Measurements from ENCODE around the gene NYAP1. TPM values are rescaled to one million over a fixed set of nuclear protein-coding genes. Genes with fewer than 3 reads are reported as not detected.

NYAP1 gene
- total RNA-seq, 2 experiments from 2014 or later: 0.66 to 0.75 TPM

DNA sequence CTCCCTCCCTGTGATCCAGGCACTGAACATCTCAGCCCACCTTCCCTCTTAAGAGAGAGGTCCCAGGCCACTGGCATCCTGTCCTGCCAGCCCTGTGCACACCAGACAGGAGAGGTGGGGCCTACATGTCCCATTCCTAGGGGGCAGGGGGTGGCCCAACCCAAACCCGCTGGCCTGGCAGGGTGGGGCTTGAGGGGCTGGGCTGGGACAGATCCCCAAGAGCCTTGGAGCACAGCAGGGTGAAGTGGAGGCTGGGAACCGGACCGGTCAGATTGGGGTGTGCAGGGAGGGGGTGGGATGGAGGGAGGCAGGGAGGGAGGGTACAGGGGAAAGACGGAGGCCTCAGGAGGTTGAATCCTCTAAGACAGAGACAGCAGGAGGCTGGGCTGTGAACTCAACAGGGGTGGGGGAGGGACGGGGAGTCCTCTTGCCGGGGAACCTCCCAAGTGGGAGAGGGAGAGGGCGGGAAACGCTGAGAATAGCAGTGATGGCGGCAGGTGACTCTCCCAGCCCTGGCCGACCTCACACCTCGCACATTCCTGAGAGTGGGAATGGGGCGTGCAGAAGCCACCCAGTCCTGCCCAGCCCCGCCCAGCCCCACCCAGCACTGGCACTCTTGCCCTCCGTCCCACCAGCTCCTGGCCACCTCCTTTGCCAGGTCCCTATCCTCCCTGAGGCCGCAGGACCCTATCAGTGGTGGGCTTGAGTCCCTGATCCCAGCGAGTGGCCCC, 11.4 kb upstream of the NYAP1 start:
- peaks cover 55% of the 10 kb centered on the region for H3K4me1 Mint-ChIP-seq (ENCODE audit: low read depth)
- intact Hi-C loops (cut with DNase I, micrococcal nuclease): loop anchor here in 1 of 2 experiments (10.0 kb wide), 1 partner anchor 383 kb away; the partner anchor contains the start of gene SLC12A9
- Histone ChIP-seq H3K36me3 (ENCODE audit: insufficient read depth, low read length) (peaks cover 86% of the 10 kb centered on the region), H3K27ac (ENCODE audit: low read depth in 1 of 2, low read length in 2 of 2) (peak overlapping the region; percentile 5 to 46), H3K4me3 (ENCODE audit: low read length) (no peak overlapping the region), H3K9me3 (ENCODE audit: control insufficient read depth in 1 of 2, insufficient read depth in 1 of 2, low read length in 2 of 2) (no peaks in the 10 kb centered on the region), H3K4me1 (ENCODE audit: insufficient read depth, low read length) (peaks cover 67% of the 10 kb centered on the region), H3K27me3 (ENCODE audit: control insufficient read depth in 1 of 2, insufficient read depth in 2 of 2, low read length in 2 of 2) (no peaks in the 10 kb centered on the region)
- ChIA-PET CTCF (interaction anchor here (0.9 to 1.4 kb wide), 2 partner anchors 88 kb away, joined by 3 to 4 read pairs; no protein-coding TSS in a partner anchor), POLR2A (no interaction called here)
- H3K27ac Mint-ChIP-seq: peak overlapping the region; percentile 86
- no peaks in the 10 kb centered on the region for H3K27me3 Mint-ChIP-seq
- no peaks in the 10 kb centered on the region for H3K9me3 Mint-ChIP-seq
- DNase-seq (no peak), ATAC-seq (ENCODE audit: poor library complexity) (no peak)
- no peak overlapping the region for H3K4me3 Mint-ChIP-seq
- TF ChIP-seq CTCF (IDR thresholded peaks at IDR 0.05): no peak
- peaks cover 70% of the 10 kb centered on the region for H3K36me3 Mint-ChIP-seq (ENCODE audit: low read depth)

DNA sequence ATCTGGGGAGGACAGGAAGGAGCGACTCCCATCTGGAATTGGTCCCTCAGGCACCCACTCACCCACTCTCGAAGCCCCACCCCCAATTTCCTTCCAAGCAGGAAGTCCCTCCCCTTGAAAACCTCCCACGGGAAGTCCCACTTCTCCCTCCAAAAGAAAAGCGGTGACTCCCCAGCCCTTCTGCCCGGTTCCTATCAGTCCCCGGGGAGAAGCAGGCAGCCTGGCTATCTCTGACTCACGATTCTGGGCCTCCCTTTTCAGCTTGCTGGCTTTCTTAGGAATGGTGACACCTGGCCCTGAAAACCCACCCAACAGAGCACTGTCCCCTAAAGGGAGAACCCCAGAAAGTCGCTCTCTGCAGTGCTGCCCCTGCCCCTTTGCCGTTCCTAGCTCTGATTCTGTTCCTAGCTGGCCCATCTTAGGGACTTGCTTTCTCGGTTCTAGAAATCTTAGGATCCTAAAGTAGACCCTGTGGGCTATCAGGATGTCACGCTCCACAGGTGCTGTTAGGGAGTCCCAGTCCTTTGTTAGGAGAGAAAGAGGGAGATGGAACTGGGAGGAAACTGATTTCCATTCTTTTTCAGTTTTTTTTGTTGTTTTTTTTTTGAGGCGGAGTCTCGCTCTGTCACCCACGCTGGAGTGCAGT, 10.8 kb upstream of the NYAP1 start:
- Mint-ChIP-seq H3K27ac (peak overlapping the region; percentile 86), H3K4me3 (no peak overlapping the region), H3K4me1 (ENCODE audit: low read depth) (peaks cover 55% of the 10 kb centered on the region), H3K9me3 (no peaks in the 10 kb centered on the region), H3K36me3 (ENCODE audit: low read depth) (peaks cover 68% of the 10 kb centered on the region), H3K27me3 (no peaks in the 10 kb centered on the region)
- peaks cover 67% of the 10 kb centered on the region for H3K4me1 ChIP-seq (ENCODE audit: insufficient read depth, low read length)
- peak overlapping the region; percentile 5 to 46 for H3K27ac ChIP-seq (ENCODE audit: low read depth in 1 of 2, low read length in 2 of 2)
- ATAC-seq (ENCODE audit: poor library complexity) (no peak), DNase-seq (peak in 3 of 14 experiments; percentile 21 to 60 (median 50))
- H3K27me3 ChIP-seq (ENCODE audit: control insufficient read depth in 1 of 2, insufficient read depth in 2 of 2, low read length in 2 of 2): no peaks in the 10 kb centered on the region
- H3K4me3 ChIP-seq (ENCODE audit: low read length): no peak overlapping the region
- H3K36me3 ChIP-seq (ENCODE audit: insufficient read depth, low read length): peaks cover 82% of the 10 kb centered on the region
- intact Hi-C loops (cut with DNase I, micrococcal nuclease): loop anchor here in 1 of 2 experiments (10.0 kb wide), 1 partner anchor 382 kb away; the partner anchor contains the start of gene SLC12A9
- no peak for TF ChIP-seq CTCF (IDR thresholded peaks at IDR 0.05)
- ChIA-PET CTCF (interaction anchor here (1.4 kb wide), 1 partner anchor 87 kb away, joined by 3 read pairs; no protein-coding TSS in a partner anchor), POLR2A (no interaction called here)
- no peaks in the 10 kb centered on the region for H3K9me3 ChIP-seq (ENCODE audit: control insufficient read depth in 1 of 2, insufficient read depth in 1 of 2, low read length in 2 of 2)

- ChIA-PET CTCF (no interaction called here), POLR2A (interaction anchor here (0.6 to 5.1 kb wide), 4 partner anchors 46 to 109 kb away, joined by 3 to 32 read pairs (median 4); partner anchors contain the start of genes MEPCE and ZCWPW1)
- DNase-seq (peak in 1 of 14 experiments; percentile 30), ATAC-seq (ENCODE audit: poor library complexity) (no peak)
- Histone ChIP-seq H3K27me3 (ENCODE audit: control insufficient read depth in 1 of 2, insufficient read depth in 2 of 2, low read length in 2 of 2) (no peaks in the 10 kb centered on the region), H3K9me3 (ENCODE audit: control insufficient read depth in 1 of 2, insufficient read depth in 1 of 2, low read length in 2 of 2) (no peaks in the 10 kb centered on the region), H3K4me3 (ENCODE audit: low read length) (peak overlapping the region; percentile 100), H3K36me3 (ENCODE audit: insufficient read depth, low read length) (peaks cover 62% of the 10 kb centered on the region), H3K27ac (ENCODE audit: low read depth in 1 of 2, low read length in 2 of 2) (peak overlapping the region; percentile 64 to 66), H3K4me1 (ENCODE audit: insufficient read depth, low read length) (peaks cover 64% of the 10 kb centered on the region)
- Mint-ChIP-seq H3K4me3 (peak overlapping the region; percentile 97), H3K27me3 (no peaks in the 10 kb centered on the region), H3K27ac (peak overlapping the region; percentile 86), H3K4me1 (ENCODE audit: low read depth) (peaks cover 52% of the 10 kb centered on the region), H3K9me3 (no peaks in the 10 kb centered on the region), H3K36me3 (ENCODE audit: low read depth) (peaks cover 59% of the 10 kb centered on the region)
- intact Hi-C loops (cut with DNase I, micrococcal nuclease): loop anchor here in 1 of 2 experiments (5.0 to 10.0 kb wide), 2 partner anchors 202 to 379 kb away; partner anchors contain the start of gene SLC12A9
- TF ChIP-seq CTCF (IDR thresholded peaks at IDR 0.05): no peak
Observed at GRCh38 chr7:100475549-100475948, 8.2 kb upstream of the NYAP1 start.

Measured in CD4-positive, alpha-beta T cell (primary cell).